DOHH2 (cell line): ENCODE measurements around the gene PPP1R14B.

Experiments used
- EZH2phosphoT487 ChIP-seq: fragments of 200-600 bp; sonication (generic); IDR thresholded peaks from 2 replicates; pipeline ENCODE4 v1.6.1; 2017; ENCODE audit warnings: borderline replicate concordance, mild to moderate bottlenecking, antibody characterized with exemption, low read length, moderate library complexity, mixed read lengths
- TF ChIP-seq, protein P1 (sequence below): fragments of 200-600 bp; sonication (generic); IDR thresholded peaks from one replicate; pipeline ENCODE4 v1.5.1; 2014; ENCODE audit warnings: antibody characterized with exemption, mild to moderate bottlenecking, low read depth, low read length; ENCODE audit not compliant: poor library complexity, severe bottlenecking

DNA sequence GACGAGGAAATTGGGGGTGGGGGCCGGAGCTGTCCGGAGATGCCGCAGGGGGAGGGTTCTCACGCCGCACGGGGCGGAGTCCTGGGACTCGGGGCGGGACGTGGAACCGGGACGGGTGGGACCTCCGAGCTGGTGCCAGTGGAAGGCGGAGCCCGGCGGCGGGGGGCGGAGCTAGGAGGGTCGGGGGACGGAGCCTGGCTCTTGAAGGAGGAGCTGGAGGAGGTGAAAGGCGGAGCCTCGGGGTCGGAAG is 5.6 kb downstream of the PPP1R14B start:
- TF ChIP-seq, protein P1, sequence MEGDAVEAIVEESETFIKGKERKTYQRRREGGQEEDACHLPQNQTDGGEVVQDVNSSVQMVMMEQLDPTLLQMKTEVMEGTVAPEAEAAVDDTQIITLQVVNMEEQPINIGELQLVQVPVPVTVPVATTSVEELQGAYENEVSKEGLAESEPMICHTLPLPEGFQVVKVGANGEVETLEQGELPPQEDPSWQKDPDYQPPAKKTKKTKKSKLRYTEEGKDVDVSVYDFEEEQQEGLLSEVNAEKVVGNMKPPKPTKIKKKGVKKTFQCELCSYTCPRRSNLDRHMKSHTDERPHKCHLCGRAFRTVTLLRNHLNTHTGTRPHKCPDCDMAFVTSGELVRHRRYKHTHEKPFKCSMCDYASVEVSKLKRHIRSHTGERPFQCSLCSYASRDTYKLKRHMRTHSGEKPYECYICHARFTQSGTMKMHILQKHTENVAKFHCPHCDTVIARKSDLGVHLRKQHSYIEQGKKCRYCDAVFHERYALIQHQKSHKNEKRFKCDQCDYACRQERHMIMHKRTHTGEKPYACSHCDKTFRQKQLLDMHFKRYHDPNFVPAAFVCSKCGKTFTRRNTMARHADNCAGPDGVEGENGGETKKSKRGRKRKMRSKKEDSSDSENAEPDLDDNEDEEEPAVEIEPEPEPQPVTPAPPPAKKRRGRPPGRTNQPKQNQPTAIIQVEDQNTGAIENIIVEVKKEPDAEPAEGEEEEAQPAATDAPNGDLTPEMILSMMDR: no peak
- TF ChIP-seq EZH2phosphoT487: no peak
